Mesendoderm (in vitro differentiated cells): ENCODE data around the gene SLC23A2.

Experiments used
- DNase-seq: peaks from one replicate; pipeline ENCODE4 v3.0.0; 2013
- H2AK5ac ChIP-seq: 2 replicates; pipeline ENCODE4 v1.6.1; 2013; ENCODE audit warnings: low read length, inconsistent platforms
- H2BK120ac ChIP-seq: 2 replicates; pipeline ENCODE4 v1.6.1; 2013; ENCODE audit warnings: low read depth, mild to moderate bottlenecking, low read length, moderate library complexity, mixed read lengths
- H2BK15ac ChIP-seq: replicated peaks from 2 replicates; pipeline ENCODE4 v1.6.1; 2013; ENCODE audit warnings: low read depth, mild to moderate bottlenecking, moderate library complexity
- H2BK5ac ChIP-seq: 2 replicates; pipeline ENCODE4 v1.6.1; 2013; ENCODE audit warnings: low read length, inconsistent platforms
- H3K18ac ChIP-seq: 2 replicates; pipeline ENCODE4 v1.6.1; 2013; ENCODE audit warnings: mild to moderate bottlenecking, low read length, mixed read lengths
- H3K23ac ChIP-seq: one replicate; pipeline ENCODE4 v1.6.1; 2013; ENCODE audit warnings: low read length
- H3K27ac ChIP-seq: 2 replicates; pipeline ENCODE4 v1.5.1; 2013; ENCODE audit warnings: low read depth, mild to moderate bottlenecking, inconsistent platforms, low read length, moderate library complexity
- H3K27me3 ChIP-seq: 2 replicates; pipeline ENCODE4 v1.6.1; 2013; ENCODE audit warnings: low read length, control low read depth, mild to moderate bottlenecking, inconsistent platforms; ENCODE audit not compliant: insufficient read depth, poor library complexity
- H3K36me3 ChIP-seq: 2 replicates; pipeline ENCODE4 v1.6.1; 2013; ENCODE audit warnings: low read length, inconsistent platforms; ENCODE audit not compliant: control insufficient read depth, insufficient read depth
- H3K4ac ChIP-seq: one replicate; pipeline ENCODE4 v1.6.1; 2013; ENCODE audit warnings: low read depth, mild to moderate bottlenecking, low read length, moderate library complexity
- H3K4me1 ChIP-seq: 2 replicates; pipeline ENCODE4 v1.6.1; 2013; ENCODE audit warnings: low read depth, low read length, inconsistent platforms; ENCODE audit not compliant: control insufficient read depth
- H3K4me2 ChIP-seq: 2 replicates; pipeline ENCODE4 v1.6.1; 2013; ENCODE audit warnings: low read length
- H3K4me3 ChIP-seq: 2 replicates; pipeline ENCODE4 v1.5.1; 2013; ENCODE audit warnings: mild to moderate bottlenecking, low read length
- H3K56ac ChIP-seq: one replicate; pipeline ENCODE4 v1.6.1; 2013; ENCODE audit warnings: low read length
- H3K79me1 ChIP-seq: 2 replicates; pipeline ENCODE4 v1.6.1; 2013; ENCODE audit warnings: low read length, inconsistent platforms
- H3K79me2 ChIP-seq: 2 replicates; pipeline ENCODE4 v1.6.1; 2013; ENCODE audit warnings: mild to moderate bottlenecking, low read length; ENCODE audit not compliant: control insufficient read depth, insufficient read depth
- H3K9ac ChIP-seq: 2 replicates; pipeline ENCODE4 v1.6.1; 2013; ENCODE audit warnings: low read length, inconsistent platforms
- H4K5ac ChIP-seq: one replicate; pipeline ENCODE4 v1.6.1; 2013; ENCODE audit warnings: low read length
- H4K8ac ChIP-seq: one replicate; pipeline ENCODE4 v1.6.1; 2013; ENCODE audit warnings: low read depth, mild to moderate bottlenecking, control low read depth, low read length, moderate library complexity
- WGBS: extraction: QIAGEN DNeasy Blood & Tissue Kit; methylation state at CpG from one replicate; pipeline ENCODE4 v1.1.7; 2013; ENCODE audit warnings: low lambda C conversion rate, missing lambda C conversion rate; ENCODE audit not compliant: insufficient coverage; ENCODE audit errors: extremely low coverage; 5-methylcytosine and 5-hydroxymethylcytosine counted together

The SLC23A2 gene

DNA sequence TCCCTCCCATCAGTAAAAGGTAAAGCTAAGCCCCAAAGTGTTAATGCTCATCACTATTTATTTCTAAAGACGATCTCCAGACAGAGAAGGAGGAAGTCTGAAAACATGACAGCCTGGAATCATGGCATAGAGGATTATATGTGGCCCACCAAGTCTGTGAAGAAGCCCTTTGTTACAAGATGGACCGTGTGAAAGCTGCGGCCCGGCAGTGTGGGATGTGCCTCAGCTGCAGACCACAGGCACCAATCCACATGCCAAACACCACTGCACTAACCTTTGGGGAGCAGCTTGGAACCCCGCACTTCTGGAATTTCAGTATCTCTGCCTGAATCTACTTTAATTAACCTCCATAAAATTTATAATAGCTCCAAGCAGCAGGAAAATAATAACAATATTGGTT is 90.4 kb downstream of the SLC23A2 start:
- Histone ChIP-seq H3K9ac (no peak overlapping the region), H4K8ac (no peak overlapping the region), H2BK5ac (no peak overlapping the region), H3K56ac (no peak overlapping the region), H3K4ac (no peak overlapping the region), H3K79me2 (no peaks in the 10 kb centered on the region), H3K27ac (no peak overlapping the region), H3K36me3 (no peaks in the 10 kb centered on the region), H2AK5ac (no peak overlapping the region), H3K79me1 (no peaks in the 10 kb centered on the region), H3K23ac (no peak overlapping the region), H4K5ac (no peak overlapping the region), H2BK120ac (peak overlapping the region; percentile 45), H3K4me2 (no peak overlapping the region), H3K18ac (no peak overlapping the region), H3K4me1 (no peaks in the 10 kb centered on the region), H3K4me3 (no peak overlapping the region), H2BK15ac (no peak overlapping the region), H3K27me3 (no peaks in the 10 kb centered on the region)
- WGBS = no CpG with 5 or more reads among the region's 5 CpGs
- no peak for DNase-seq

DNA sequence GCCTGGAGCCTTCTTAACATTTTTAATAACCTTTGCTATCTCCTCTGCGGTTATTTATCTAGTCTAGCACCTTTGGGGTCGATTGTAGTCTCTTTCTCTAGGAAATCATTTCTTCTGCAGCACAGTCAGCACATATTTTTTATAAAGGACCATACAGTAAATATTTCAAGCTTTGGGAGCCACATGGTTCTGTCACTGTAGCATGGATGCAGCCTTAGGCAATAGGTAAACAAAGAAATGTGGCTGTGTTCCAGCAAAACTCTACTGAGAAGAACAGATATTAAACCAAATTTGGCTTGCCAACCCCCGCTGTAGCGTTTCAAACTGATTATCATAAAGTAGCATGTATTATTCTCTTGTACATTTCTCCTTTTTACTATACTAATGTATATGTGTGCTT is 95.7 kb downstream of the SLC23A2 start:
- Histone ChIP-seq H3K56ac (no peak overlapping the region), H3K36me3 (no peaks in the 10 kb centered on the region), H3K4ac (no peak overlapping the region), H2BK15ac (no peak overlapping the region), H3K27ac (no peak overlapping the region), H2AK5ac (no peak overlapping the region), H3K4me1 (no peaks in the 10 kb centered on the region), H3K4me3 (no peak overlapping the region), H3K18ac (no peak overlapping the region), H3K23ac (no peak overlapping the region), H3K79me1 (no peaks in the 10 kb centered on the region), H4K5ac (no peak overlapping the region), H2BK5ac (no peak overlapping the region), H3K79me2 (no peaks in the 10 kb centered on the region), H3K27me3 (no peaks in the 10 kb centered on the region), H2BK120ac (no peak overlapping the region), H4K8ac (no peak overlapping the region), H3K4me2 (no peak overlapping the region), H3K9ac (no peak overlapping the region)
- DNase-seq = no peak
- WGBS = no CpG with 5 or more reads among the region's 4 CpGs

DNA sequence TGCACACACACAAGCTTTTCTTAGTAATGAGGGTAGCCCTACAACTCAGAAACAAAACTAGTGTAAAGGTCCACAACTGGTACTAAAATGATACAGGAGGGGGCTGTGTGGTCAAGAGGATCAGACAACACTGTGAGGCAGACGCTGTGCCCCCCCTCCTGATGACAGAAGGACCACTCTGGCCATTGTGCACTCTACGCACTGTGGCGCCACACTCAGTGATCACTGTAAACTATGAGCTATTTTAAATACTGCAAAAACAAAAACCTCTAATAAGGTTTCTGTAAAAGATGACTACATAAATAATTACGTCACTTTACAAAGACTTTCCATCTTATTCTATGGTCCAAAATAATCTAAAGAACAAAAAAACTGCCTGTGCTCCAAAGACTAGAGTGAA is 96.1 kb downstream of the SLC23A2 start:
- no peaks in the 10 kb centered on the region for H3K27me3 ChIP-seq
- H3K23ac ChIP-seq = no peak overlapping the region
- WGBS = no CpG with 5 or more reads among the region's 4 CpGs

DNA sequence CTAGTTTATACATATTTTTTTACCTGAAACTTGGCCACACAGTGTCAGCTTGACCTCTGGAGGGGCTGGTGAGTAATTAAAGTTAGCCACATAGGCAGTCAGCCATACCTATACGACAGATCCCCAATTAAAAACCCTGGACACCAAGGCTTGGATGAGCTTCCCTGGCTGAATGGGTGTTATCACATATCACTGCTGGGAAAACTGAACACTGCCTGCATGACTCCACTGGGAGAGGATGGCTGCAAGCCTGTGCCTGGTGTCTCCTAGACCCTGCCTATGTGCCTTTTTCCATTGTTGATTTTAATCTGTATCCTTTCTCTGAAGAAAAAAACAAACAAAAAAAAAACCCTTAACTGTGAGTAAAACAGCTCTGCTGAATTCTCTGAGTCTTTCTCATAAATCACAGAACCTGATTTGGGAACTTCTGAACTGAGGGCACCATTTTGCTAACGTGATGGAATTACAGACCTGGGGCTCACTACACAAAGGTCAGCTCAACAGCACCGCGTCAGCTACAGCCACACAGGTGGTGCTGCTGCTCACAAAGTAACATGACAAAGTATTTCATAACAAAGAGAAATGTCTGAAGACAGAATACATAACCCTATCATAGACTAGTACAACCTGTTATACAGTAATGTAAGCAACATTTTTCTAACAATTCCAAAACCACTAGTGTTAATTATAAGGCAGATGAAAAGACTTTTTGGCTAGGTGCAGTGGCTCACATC is 97.0 kb downstream of the SLC23A2 start:
- Histone ChIP-seq H3K18ac (no peak overlapping the region), H3K23ac (no peak overlapping the region), H4K5ac (no peak overlapping the region), H3K36me3 (no peaks in the 10 kb centered on the region), H3K4me2 (no peak overlapping the region), H3K79me1 (no peaks in the 10 kb centered on the region), H3K27me3 (no peaks in the 10 kb centered on the region), H3K4me3 (no peak overlapping the region), H3K27ac (no peak overlapping the region), H2BK5ac (no peak overlapping the region), H2AK5ac (no peak overlapping the region), H3K4me1 (no peaks in the 10 kb centered on the region), H3K56ac (no peak overlapping the region), H3K79me2 (no peaks in the 10 kb centered on the region), H2BK15ac (no peak overlapping the region), H4K8ac (no peak overlapping the region), H3K9ac (no peak overlapping the region), H2BK120ac (no peak overlapping the region), H3K4ac (no peak overlapping the region)
- WGBS = no CpG with 5 or more reads among the region's 4 CpGs
- no peak for DNase-seq

More for the DNA sequence above, 96.1 kb downstream of the SLC23A2 start:
- no peak overlapping the region for H2BK15ac ChIP-seq
- H2BK120ac ChIP-seq = no peak overlapping the region
- H3K18ac ChIP-seq = no peak overlapping the region
- H2AK5ac ChIP-seq = no peak overlapping the region
- H3K36me3 ChIP-seq = no peaks in the 10 kb centered on the region
- no peak for DNase-seq
- no peaks in the 10 kb centered on the region for H3K79me1 ChIP-seq
- H3K4ac ChIP-seq = no peak overlapping the region
- no peak overlapping the region for H3K56ac ChIP-seq
- H2BK5ac ChIP-seq = no peak overlapping the region
- no peak overlapping the region for H4K5ac ChIP-seq
- no peak overlapping the region for H3K27ac ChIP-seq
- H3K4me1 ChIP-seq = no peaks in the 10 kb centered on the region
- no peak overlapping the region for H3K4me2 ChIP-seq
- no peak overlapping the region for H4K8ac ChIP-seq
- H3K9ac ChIP-seq = no peak overlapping the region
- no peaks in the 10 kb centered on the region for H3K79me2 ChIP-seq
- H3K4me3 ChIP-seq = no peak overlapping the region

DNA sequence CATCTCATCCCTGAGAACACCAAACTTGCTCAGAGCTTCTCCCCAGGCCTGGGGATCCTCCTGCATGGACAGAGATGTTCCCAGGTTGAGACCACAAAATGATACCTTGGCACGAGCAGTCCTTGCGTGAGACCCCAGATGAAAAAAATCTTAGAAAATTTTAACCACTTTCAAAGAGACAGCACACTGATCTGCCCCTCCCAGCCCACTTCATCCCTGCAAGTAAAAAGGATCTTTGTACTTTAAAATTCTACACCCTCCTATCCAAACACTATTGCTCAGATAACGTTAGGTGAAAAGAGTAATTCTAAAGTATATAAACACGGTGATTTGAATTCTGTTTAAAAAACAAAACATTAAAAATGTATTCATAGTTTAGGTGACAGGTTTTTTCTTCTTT is 98.5 kb downstream of the SLC23A2 start:
- no peak overlapping the region for H4K8ac ChIP-seq
- no peak overlapping the region for H2BK15ac ChIP-seq
- no peak overlapping the region for H3K23ac ChIP-seq
- DNase-seq = no peak
- H3K79me2 ChIP-seq = no peaks in the 10 kb centered on the region
- H3K4me2 ChIP-seq = no peak overlapping the region
- WGBS = no CpG with 5 or more reads among the region's 4 CpGs
- no peak overlapping the region for H4K5ac ChIP-seq
- H3K4me1 ChIP-seq = no peaks in the 10 kb centered on the region
- H2AK5ac ChIP-seq = no peak overlapping the region
- no peak overlapping the region for H3K4ac ChIP-seq
- no peak overlapping the region for H3K18ac ChIP-seq
- H3K56ac ChIP-seq = no peak overlapping the region
- H3K36me3 ChIP-seq = no peaks in the 10 kb centered on the region
- H3K79me1 ChIP-seq = no peaks in the 10 kb centered on the region
- H3K27me3 ChIP-seq = no peaks in the 10 kb centered on the region
- H3K4me3 ChIP-seq = no peak overlapping the region
- no peak overlapping the region for H2BK120ac ChIP-seq
- no peak overlapping the region for H3K9ac ChIP-seq
- H2BK5ac ChIP-seq = no peak overlapping the region
- no peak overlapping the region for H3K27ac ChIP-seq
